OCI-LY1 (cell line): ENCODE results near the gene NRDC.

ENCODE experiments used
- CTCF ChIP-seq: fragments of 200-600 bp; sonication (generic), shearing (Covaris generic); IDR thresholded peaks from 2 replicates; pipeline ENCODE4 v1.5.1; 2017; ENCODE audit warnings: mild to moderate bottlenecking, antibody characterized with exemption, low read length, moderate library complexity, mixed read lengths
- EZH2 ChIP-seq: fragments of 200-600 bp; sonication (generic), shearing (Covaris generic); IDR thresholded peaks from 2 replicates; pipeline ENCODE4 v1.8.0; 2017; ENCODE audit warnings: borderline replicate concordance, mixed run types, mild to moderate bottlenecking, antibody characterized with exemption, low read length, moderate library complexity, mixed read lengths

- TF ChIP-seq CTCF (no peak), EZH2 (no peak)
Measured at GRCh38 chr1:51837243-51837642, 41.3 kb downstream of the NRDC start.
